GM04504 (cell line): Measurements from ENCODE around the gene SNX24.
"Not testable (repeated sequence)": the region's sequence is repeated elsewhere in the genome, so short reads cannot be mapped to it uniquely, and the experiment has no call there.

ENCODE experiments used
- DNase-seq: peaks from one replicate; pipeline ENCODE4 v3.0.0-alpha.2; 2012; ENCODE audit warnings: low read depth

The SNX24 gene

GRCh38 chr5:122967625-122968024, 122.2 kb downstream of the SNX24 start:
- DNase-seq: no peak

GRCh38 chr5:122968056-122968455, 122.6 kb downstream of the SNX24 start:
- DNase-seq: not testable (repeated sequence)

- no peak for DNase-seq
Observed at GRCh38 chr5:122971333-122971732, 125.9 kb downstream of the SNX24 start.

- peak; percentile 15 for DNase-seq
Observed at GRCh38 chr5:122972877-122973276, 127.5 kb downstream of the SNX24 start.

GRCh38 chr5:122973759-122974158, 128.3 kb downstream of the SNX24 start:
- DNase-seq: not testable (repeated sequence)

- not testable (repeated sequence) for DNase-seq
Observed at GRCh38 chr5:122974251-122974650, 128.8 kb downstream of the SNX24 start.

GRCh38 chr5:122977319-122977718, 131.9 kb downstream of the SNX24 start:
- DNase-seq: no peak

- DNase-seq: no peak
Observed at GRCh38 chr5:122978068-122978467, 132.7 kb downstream of the SNX24 start.

- no peak for DNase-seq
Observed at GRCh38 chr5:122978644-122979297, 133.4 kb downstream of the SNX24 start.

GRCh38 chr5:122981846-122982245, 136.4 kb downstream of the SNX24 start:
- DNase-seq: no peak

GRCh38 chr5:122982376-122982775, 137.0 kb downstream of the SNX24 start:
- no peak for DNase-seq

- no peak for DNase-seq
Observed at GRCh38 chr5:122984425-122984824, 139.0 kb downstream of the SNX24 start.

- DNase-seq: no peak
Observed at GRCh38 chr5:122985006-122985700, 139.7 kb downstream of the SNX24 start.

GRCh38 chr5:122985954-122986721, 140.7 kb downstream of the SNX24 start:
- DNase-seq: no peak

GRCh38 chr5:122996091-122996490, 150.7 kb downstream of the SNX24 start:
- DNase-seq: no peak

- DNase-seq: no peak
Observed at GRCh38 chr5:122997294-122997693, 151.9 kb downstream of the SNX24 start.

- DNase-seq: peak; percentile 16
Observed at GRCh38 chr5:122999947-123000563, 154.6 kb downstream of the SNX24 start.

GRCh38 chr5:123000731-123001130, 155.3 kb downstream of the SNX24 start:
- no peak for DNase-seq

GRCh38 chr5:123001808-123002207, 156.4 kb downstream of the SNX24 start:
- no peak for DNase-seq

- DNase-seq: no peak
Observed at GRCh38 chr5:123007182-123007581, 161.8 kb downstream of the SNX24 start.

- no peak for DNase-seq
Observed at GRCh38 chr5:123007754-123008153, 162.3 kb downstream of the SNX24 start.

GRCh38 chr5:123012321-123012720, 166.9 kb downstream of the SNX24 start:
- peak; percentile 19 for DNase-seq

- no peak for DNase-seq
Observed at GRCh38 chr5:123014689-123015088, 169.3 kb downstream of the SNX24 start.
